Central memory CD8-positive, alpha-beta T cell (primary cell): ENCODE data around the gene SH3BP1.
"Not testable (repeated sequence)": the region's sequence is repeated elsewhere in the genome, so short reads cannot be mapped to it uniquely, and the experiment has no call there.

ENCODE experiments used
- ATAC-seq: fragments of 150-1000 bp; cut with Tn5 transposase; replicated peaks from 2 replicates; pipeline ENCODE4 v1.10.0; 2022; ENCODE audit warnings: mild to moderate bottlenecking, moderate FRiP score, moderate number of reproducible peaks; ENCODE audit not compliant: poor library complexity, severe bottlenecking; ENCODE audit errors: extremely low read depth
- DNase-seq, 2 donors: peaks; one replicate each; pipeline ENCODE4 v3.0.0; 2021; ENCODE audit warnings: low spot score in 2 of 2
- H3K27ac Mint-ChIP-seq: one replicate; pipeline ENCODE4 v1.8.0; 2022; ENCODE audit warnings: low read depth, mild to moderate bottlenecking, moderate library complexity, mixed read lengths
- H3K27me3 Mint-ChIP-seq: one replicate; pipeline ENCODE4 v1.8.0; 2022; ENCODE audit warnings: mixed read lengths
- H3K36me3 Mint-ChIP-seq: one replicate; pipeline ENCODE4 v1.8.0; 2022; ENCODE audit warnings: mild to moderate bottlenecking, moderate library complexity, mixed read lengths; ENCODE audit not compliant: insufficient read depth
- H3K4me1 Mint-ChIP-seq: one replicate; pipeline ENCODE4 v1.8.0; 2022; ENCODE audit warnings: mixed read lengths
- H3K4me3 Mint-ChIP-seq: one replicate; pipeline ENCODE4 v1.8.0; 2022; ENCODE audit warnings: mild to moderate bottlenecking, moderate library complexity, mixed read lengths
- H3K9me3 Mint-ChIP-seq: one replicate; pipeline ENCODE4 v1.8.0; 2022; ENCODE audit warnings: mixed read lengths

SH3BP1 gene

GRCh38 chr22:37681556-37682049 is 42.1 kb downstream of the SH3BP1 start:
- H3K4me3 Mint-ChIP-seq, result no peak overlapping the region
- peaks cover 29% of the 10 kb centered on the region for H3K4me1 Mint-ChIP-seq
- DNase-seq, result peak; percentile 57 to 61
- no peak overlapping the region for H3K27ac Mint-ChIP-seq
- H3K9me3 Mint-ChIP-seq, result no peaks in the 10 kb centered on the region
- no peaks in the 10 kb centered on the region for H3K27me3 Mint-ChIP-seq
- peaks cover 20% of the 10 kb centered on the region for H3K36me3 Mint-ChIP-seq
- ATAC-seq, result no peak

- H3K4me3 Mint-ChIP-seq, result peak overlapping the region; percentile 80
These were observed 45.5 kb downstream of the SH3BP1 start for GRCh38 chr22:37684803-37685615.

GRCh38 chr22:37686002-37686982 is 46.8 kb downstream of the SH3BP1 start, which contains the start of gene NOL12:
TSS of gene NOL12 (plus strand) at chr22:37686343. CDS start at chr22:37686393, 50 bp downstream.
- Mint-ChIP-seq H3K27me3 (no peaks in the 10 kb centered on the region), H3K36me3 (peaks cover 19% of the 10 kb centered on the region), H3K27ac (peak within 1 kb of the TSS; percentile 97), H3K4me3 (peak within 1 kb of the TSS; percentile 80), H3K4me1 (peaks cover 32% of the 10 kb centered on the region), H3K9me3 (no peaks in the 10 kb centered on the region)
- DNase-seq (peak; percentile 66 to 68), ATAC-seq (peak; percentile 89)

More at GRCh38 chr22:37684803-37685615, 45.5 kb downstream of the SH3BP1 start:
- no peaks in the 10 kb centered on the region for H3K9me3 Mint-ChIP-seq
- peaks cover 37% of the 10 kb centered on the region for H3K4me1 Mint-ChIP-seq
- H3K27ac Mint-ChIP-seq, result no peak overlapping the region
- H3K36me3 Mint-ChIP-seq, result peaks cover 15% of the 10 kb centered on the region
- ATAC-seq (no peak), DNase-seq (no peak)
- no peaks in the 10 kb centered on the region for H3K27me3 Mint-ChIP-seq

- H3K4me1 Mint-ChIP-seq, result peaks cover 26% of the 10 kb centered on the region
- peaks cover 31% of the 10 kb centered on the region for H3K36me3 Mint-ChIP-seq
- no peak for ATAC-seq
- no peaks in the 10 kb centered on the region for H3K9me3 Mint-ChIP-seq
- no peak for DNase-seq
- H3K4me3 Mint-ChIP-seq, result no peak overlapping the region
- H3K27me3 Mint-ChIP-seq, result no peaks in the 10 kb centered on the region
- H3K27ac Mint-ChIP-seq, result no peak overlapping the region
These were observed 50.9 kb downstream of the SH3BP1 start for GRCh38 chr22:37690407-37690806.

- H3K27me3 Mint-ChIP-seq, result no peaks in the 10 kb centered on the region
These were observed 51.5 kb downstream of the SH3BP1 start for GRCh38 chr22:37690901-37691504.

GRCh38 chr22:37692627-37693285 is 53.3 kb downstream of the SH3BP1 start:
- ATAC-seq (no peak), DNase-seq (no peak)
- Mint-ChIP-seq H3K9me3 (no peaks in the 10 kb centered on the region), H3K36me3 (peaks cover 24% of the 10 kb centered on the region), H3K4me1 (peaks cover 14% of the 10 kb centered on the region), H3K27me3 (no peaks in the 10 kb centered on the region), H3K4me3 (no peak overlapping the region), H3K27ac (no peak overlapping the region)

More at GRCh38 chr22:37690901-37691504, 51.5 kb downstream of the SH3BP1 start:
- H3K9me3 Mint-ChIP-seq, result no peaks in the 10 kb centered on the region
- H3K4me3 Mint-ChIP-seq, result no peak overlapping the region
- peaks cover 32% of the 10 kb centered on the region for H3K36me3 Mint-ChIP-seq
- no peak for DNase-seq
- ATAC-seq, result no peak
- H3K27ac Mint-ChIP-seq, result no peak overlapping the region
- peaks cover 23% of the 10 kb centered on the region for H3K4me1 Mint-ChIP-seq

- not testable (repeated sequence) for ATAC-seq, DNase-seq, H3K27ac Mint-ChIP-seq, H3K4me3 Mint-ChIP-seq, H3K4me1 Mint-ChIP-seq, H3K9me3 Mint-ChIP-seq, H3K27me3 Mint-ChIP-seq
- H3K36me3 Mint-ChIP-seq, result peaks cover 24% of the 10 kb centered on the region
These were observed 54.7 kb downstream of the SH3BP1 start for GRCh38 chr22:37694131-37694530.

GRCh38 chr22:37696260-37696656 is 56.8 kb downstream of the SH3BP1 start:
- not testable (repeated sequence) for ATAC-seq, H3K4me3 Mint-ChIP-seq, DNase-seq, H3K4me1 Mint-ChIP-seq, H3K9me3 Mint-ChIP-seq, H3K27me3 Mint-ChIP-seq, H3K27ac Mint-ChIP-seq
- H3K36me3 Mint-ChIP-seq, result peaks cover 17% of the 10 kb centered on the region

GRCh38 chr22:37696657-37697537 is 57.4 kb downstream of the SH3BP1 start, which contains the start of gene TRIOBP:
TSS of gene TRIOBP (plus strand) at chr22:37697048. CDS start at chr22:37701366, 4,318 bp downstream.
- H3K27me3 Mint-ChIP-seq, result no peaks in the 10 kb centered on the region
- H3K27ac Mint-ChIP-seq, result no peak within 1 kb of the TSS
- H3K36me3 Mint-ChIP-seq, result peaks cover 12% of the 10 kb centered on the region
- peak; percentile 92 for ATAC-seq
- H3K4me1 Mint-ChIP-seq, result peaks cover 5% of the 10 kb centered on the region
- H3K9me3 Mint-ChIP-seq, result no peaks in the 10 kb centered on the region
- peak; percentile 53 to 58 for DNase-seq
- H3K4me3 Mint-ChIP-seq, result no peak within 1 kb of the TSS

GRCh38 chr22:37697538-37697835 is 58.0 kb downstream of the SH3BP1 start:
- peaks cover 10% of the 10 kb centered on the region for H3K36me3 Mint-ChIP-seq
- H3K27me3 Mint-ChIP-seq, result no peaks in the 10 kb centered on the region
- no peak overlapping the region for H3K4me3 Mint-ChIP-seq
- H3K9me3 Mint-ChIP-seq, result no peaks in the 10 kb centered on the region
- ATAC-seq (no peak), DNase-seq (no peak)
- H3K4me1 Mint-ChIP-seq, result peaks cover 5% of the 10 kb centered on the region
- no peak overlapping the region for H3K27ac Mint-ChIP-seq

GRCh38 chr22:37701141-37701786 is 61.8 kb downstream of the SH3BP1 start:
- no peak overlapping the region for H3K27ac Mint-ChIP-seq
- H3K4me1 Mint-ChIP-seq, result peaks cover 5% of the 10 kb centered on the region
- no peak overlapping the region for H3K4me3 Mint-ChIP-seq
- no peaks in the 10 kb centered on the region for H3K9me3 Mint-ChIP-seq
- DNase-seq, result no peak
- ATAC-seq, result no peak
- peaks cover 2% of the 10 kb centered on the region for H3K36me3 Mint-ChIP-seq
- no peaks in the 10 kb centered on the region for H3K27me3 Mint-ChIP-seq
